CD4-positive, alpha-beta T cell treated with Interleukin-17A for 4 hours (primary cell): ENCODE results near the gene TGM4.

Experiments
- DNase-seq: peaks from one replicate; pipeline ENCODE4 v3.0.0-alpha.2; 2020; ENCODE audit warnings: mixed read lengths

The TGM4 gene

DNA sequence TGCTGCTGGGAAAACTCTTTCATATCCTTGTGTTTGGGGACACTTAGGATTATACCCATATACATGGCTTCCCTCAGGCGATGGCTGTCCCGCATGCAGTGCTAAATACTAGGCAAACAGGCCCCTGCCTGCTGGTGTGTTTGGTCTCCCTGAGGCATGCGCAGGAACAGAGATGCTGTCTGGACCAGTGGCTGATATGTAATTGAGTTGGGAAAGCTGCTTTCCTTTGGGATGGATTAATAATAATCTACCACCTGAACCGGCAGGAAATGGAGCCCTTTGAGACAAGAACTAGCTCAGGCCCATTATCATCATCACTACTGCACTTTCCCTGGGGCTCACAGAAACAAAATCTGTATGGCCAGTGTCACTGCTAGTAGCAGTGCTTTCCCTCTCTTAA is 83.6 kb downstream of the TGM4 start:
- DNase-seq = no peak

DNA sequence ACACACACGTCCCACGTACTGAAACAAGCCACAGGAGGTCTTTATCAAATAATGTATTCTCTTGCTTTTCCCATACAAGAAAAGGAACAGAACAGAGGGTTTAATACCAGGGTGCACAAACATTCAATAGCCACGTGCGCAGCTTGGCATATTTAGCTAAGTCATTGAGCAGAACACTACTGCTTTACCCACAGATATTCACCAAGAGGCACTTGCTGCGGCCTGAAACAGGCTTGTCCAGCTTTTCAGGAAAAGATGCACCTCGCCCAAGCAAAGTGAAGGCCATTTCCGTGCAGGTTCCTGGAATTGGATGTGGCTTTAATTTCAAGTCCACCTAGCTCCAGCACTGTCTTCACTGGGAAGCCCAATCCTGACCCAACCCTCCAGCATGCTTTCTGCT is 84.0 kb downstream of the TGM4 start:
- DNase-seq = no peak

DNA sequence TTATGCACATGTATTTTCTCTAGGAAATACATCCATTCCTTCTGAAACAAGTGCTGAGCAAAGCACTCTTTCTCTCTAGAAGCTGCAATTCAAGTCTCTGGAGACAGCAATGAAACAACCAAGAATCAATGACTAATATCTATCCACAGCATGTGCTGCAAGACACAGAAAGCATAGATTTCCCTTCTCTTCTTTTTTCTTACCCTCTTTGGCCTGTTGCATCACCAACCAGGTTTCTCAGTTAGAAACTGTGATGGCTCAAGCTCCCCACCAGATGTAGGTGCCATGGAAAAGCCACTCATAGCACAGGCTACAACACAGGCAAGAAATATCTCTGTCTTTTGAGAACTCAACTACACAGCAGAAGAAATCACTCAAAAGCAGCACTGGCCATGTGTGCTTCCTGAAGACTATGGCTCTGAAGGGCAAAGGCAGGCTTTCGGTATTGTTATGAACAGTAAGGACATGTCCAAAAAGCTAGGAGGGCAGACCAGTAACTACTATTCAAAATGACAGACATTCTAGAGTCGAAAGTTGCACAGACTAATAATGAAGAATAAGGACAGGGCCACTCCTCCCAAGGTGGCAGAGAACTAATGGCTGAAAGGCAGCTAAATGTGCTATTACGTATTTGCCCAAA is 86.1 kb downstream of the TGM4 start:
- no peak for DNase-seq

DNA sequence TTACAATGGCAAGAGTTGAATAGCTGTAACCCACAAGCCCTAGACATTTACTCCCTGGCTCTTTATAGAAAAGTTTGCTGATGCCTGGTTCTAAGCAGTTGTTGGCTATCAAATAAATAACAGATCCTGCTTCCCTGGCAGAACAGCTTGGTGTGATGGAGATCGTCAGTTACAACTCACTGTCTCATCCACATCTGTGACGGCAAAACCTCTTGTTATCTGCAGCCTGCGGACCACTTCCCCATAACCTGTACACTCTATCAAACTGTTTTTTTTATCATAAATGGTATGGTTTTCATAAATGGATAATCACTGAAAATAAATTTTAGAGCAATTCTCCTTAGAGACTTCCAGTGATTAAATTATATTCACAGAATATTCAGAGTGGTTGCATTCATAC is 87.5 kb downstream of the TGM4 start:
- no peak for DNase-seq

DNA sequence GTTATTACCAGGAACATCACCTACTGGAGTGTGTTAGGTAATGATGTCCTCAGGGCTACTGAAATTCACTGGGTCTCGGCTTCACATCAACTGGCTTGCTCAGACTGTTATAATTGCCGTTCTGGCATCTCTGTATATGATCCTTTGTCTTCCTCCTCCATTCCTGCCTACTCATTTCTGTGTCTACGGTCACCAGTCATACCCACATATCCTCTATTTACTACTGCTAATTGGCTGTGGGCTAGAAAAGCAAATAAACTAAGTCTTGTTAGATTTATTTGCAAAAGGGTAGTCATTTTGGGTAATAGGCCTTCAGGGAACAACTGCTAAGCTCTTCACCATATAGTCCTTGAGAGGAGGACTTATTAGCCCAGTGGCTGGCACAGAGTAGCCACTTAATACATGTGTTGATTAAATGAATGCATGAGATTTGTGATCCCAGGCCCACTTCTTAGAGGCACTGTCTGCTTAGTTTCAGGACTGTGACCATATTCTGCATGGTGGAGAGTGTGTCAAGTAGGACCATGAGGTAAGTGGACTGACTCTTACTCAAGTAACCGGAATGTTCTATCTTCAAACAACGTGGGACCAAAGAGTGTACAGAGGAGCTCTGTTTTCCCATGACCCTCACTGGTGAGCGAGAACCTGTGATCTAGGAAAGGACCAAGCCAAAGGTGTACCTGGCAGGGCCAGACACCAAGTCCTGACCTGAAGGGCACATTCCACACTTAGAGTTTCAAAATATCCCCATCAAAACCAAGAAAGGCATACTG is 88.4 kb downstream of the TGM4 start:
- DNase-seq = no peak

DNA sequence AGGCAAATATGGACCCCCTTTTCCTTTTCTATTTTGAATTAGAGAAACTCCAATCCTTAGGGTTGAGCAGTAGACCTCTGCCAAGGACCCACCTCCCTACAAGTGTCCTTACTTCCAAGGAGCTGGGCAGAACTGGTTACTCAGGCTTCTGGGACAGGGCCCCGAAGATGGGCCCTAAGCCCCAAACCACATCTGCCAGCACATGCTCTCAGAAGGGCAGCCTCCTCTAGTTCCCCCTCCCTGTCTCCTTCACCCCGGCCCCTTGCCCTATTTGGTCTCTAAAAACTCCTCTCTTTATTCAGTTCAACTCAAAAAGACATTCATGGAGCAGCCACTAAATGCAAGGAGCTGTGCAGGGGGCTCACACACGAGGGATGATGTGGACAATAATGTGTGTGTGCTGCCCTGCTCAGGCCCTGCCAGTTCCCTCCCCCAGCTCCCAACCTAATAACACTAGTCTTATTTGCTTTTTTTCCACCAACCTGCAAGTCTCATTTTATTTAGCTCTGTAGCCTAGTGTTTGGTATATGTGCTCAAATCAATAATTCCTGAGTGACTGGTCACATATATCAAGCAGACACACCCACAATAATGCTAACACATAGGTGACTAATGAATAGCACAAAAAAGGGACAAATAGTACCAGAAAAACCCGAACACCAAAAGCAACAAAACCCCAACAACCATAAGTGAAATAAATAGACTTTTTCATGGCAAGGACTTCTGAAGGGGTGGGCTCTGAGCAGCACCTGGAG is 89.3 kb downstream of the TGM4 start:
- no peak for DNase-seq
